Measurements from ENCODE around the gene CENPC. TPM values are rescaled to one million over a fixed set of nuclear protein-coding genes. Genes with fewer than 3 reads are reported as not detected.
A peak's percentile ranks its signal among the peaks of the same experiment; 100 is the strongest.
"Not testable (repeated sequence)": the region's sequence is repeated elsewhere in the genome, so short reads cannot be mapped to it uniquely, and the experiment has no call there.

CENPC gene
- total RNA-seq, 2 donors from 2014 or later: 30.9 to 64.9 TPM

- H3K4me3 Mint-ChIP-seq; H3K9me3 Mint-ChIP-seq; H3K27ac Mint-ChIP-seq; ATAC-seq (replicated peaks); H3K27me3 Mint-ChIP-seq; H3K4me1 Mint-ChIP-seq: not testable (repeated sequence)
- peaks cover 48% of the 10 kb centered on the region for H3K36me3 Mint-ChIP-seq (ENCODE audit: low read depth)
Observed at GRCh38 chr4:67445881-67446280, 99.4 kb downstream of the CENPC start.

- no peak for ATAC-seq (replicated peaks)
- H3K9me3 Mint-ChIP-seq: peaks cover 3% of the 10 kb centered on the region
- no peak overlapping the region for H3K27ac Mint-ChIP-seq
- peaks cover 53% of the 10 kb centered on the region for H3K36me3 Mint-ChIP-seq (ENCODE audit: low read depth)
- no peaks in the 10 kb centered on the region for H3K27me3 Mint-ChIP-seq
- H3K4me1 Mint-ChIP-seq: peaks cover 4% of the 10 kb centered on the region
- no peak overlapping the region for H3K4me3 Mint-ChIP-seq
Observed at GRCh38 chr4:67438975-67439374, 106.3 kb downstream of the CENPC start.

- Mint-ChIP-seq H3K4me1 (peaks cover 4% of the 10 kb centered on the region), H3K36me3 (ENCODE audit: low read depth) (peaks cover 57% of the 10 kb centered on the region), H3K27ac (peak overlapping the region; percentile 7), H3K4me3 (no peak overlapping the region), H3K27me3 (no peaks in the 10 kb centered on the region), H3K9me3 (peaks cover 3% of the 10 kb centered on the region)
- ATAC-seq (replicated peaks): no peak
Observed at GRCh38 chr4:67437974-67438713, 107.2 kb downstream of the CENPC start.

DNA sequence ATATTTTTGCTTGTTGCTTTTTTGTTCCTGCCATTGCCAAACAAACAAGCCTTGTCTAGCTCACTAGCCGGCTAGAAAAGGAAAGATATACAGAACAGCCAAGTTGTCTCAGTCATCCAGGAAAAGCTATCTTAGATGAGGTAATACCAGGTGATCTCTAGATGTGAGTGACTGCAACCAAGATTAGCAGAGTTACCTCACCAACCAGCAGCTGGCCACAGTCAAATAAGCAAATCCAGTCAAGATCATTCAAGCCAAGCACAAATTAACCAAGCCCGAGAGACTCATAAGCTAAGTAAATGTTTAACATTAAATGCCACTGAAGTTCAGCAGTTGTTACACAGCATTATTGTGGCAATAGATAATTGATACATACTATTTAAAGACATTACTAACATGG is 108.6 kb downstream of the CENPC start:
- H3K27me3 Mint-ChIP-seq: no peaks in the 10 kb centered on the region
- H3K27ac Mint-ChIP-seq: no peak overlapping the region

DNA sequence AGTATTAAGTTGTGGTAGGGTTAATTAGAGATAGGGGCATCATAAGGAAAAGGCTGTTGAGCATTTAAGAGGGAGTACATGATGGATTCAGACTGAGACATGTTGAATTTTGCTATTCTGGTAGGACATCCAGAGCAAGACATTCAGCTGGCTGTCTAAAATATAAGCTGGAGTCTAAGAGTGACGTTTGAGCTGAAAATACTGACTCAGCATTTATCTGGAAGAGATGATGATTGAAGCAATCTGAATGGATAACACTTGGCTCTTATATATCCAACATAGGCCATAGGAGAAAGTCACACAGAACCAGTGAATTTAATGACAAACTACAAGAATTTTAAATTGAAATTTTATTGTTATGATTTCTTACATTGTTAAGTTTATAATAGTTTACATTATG is 114.3 kb downstream of the CENPC start:
- ATAC-seq (replicated peaks): no peak
- H3K4me1 Mint-ChIP-seq: no peaks in the 10 kb centered on the region
- no peak overlapping the region for H3K27ac Mint-ChIP-seq
- H3K9me3 Mint-ChIP-seq: peaks cover 14% of the 10 kb centered on the region
- H3K36me3 Mint-ChIP-seq (ENCODE audit: low read depth): peaks cover 31% of the 10 kb centered on the region
- H3K27me3 Mint-ChIP-seq: no peaks in the 10 kb centered on the region
- no peak overlapping the region for H3K4me3 Mint-ChIP-seq

More for the DNA sequence above, 108.6 kb downstream of the CENPC start:
- H3K4me1 Mint-ChIP-seq: peaks cover under 1% of the 10 kb centered on the region
- H3K9me3 Mint-ChIP-seq: peaks cover 7% of the 10 kb centered on the region
- no peak for ATAC-seq (replicated peaks)
- no peak overlapping the region for H3K4me3 Mint-ChIP-seq
- peaks cover 52% of the 10 kb centered on the region for H3K36me3 Mint-ChIP-seq (ENCODE audit: low read depth)

- no peak overlapping the region for H3K4me3 Mint-ChIP-seq
- H3K36me3 Mint-ChIP-seq (ENCODE audit: low read depth): peaks cover 13% of the 10 kb centered on the region
- no peak overlapping the region for H3K27ac Mint-ChIP-seq
- ATAC-seq (replicated peaks): no peak
- H3K9me3 Mint-ChIP-seq: peaks cover 14% of the 10 kb centered on the region
- H3K27me3 Mint-ChIP-seq: peaks cover 7% of the 10 kb centered on the region
- H3K4me1 Mint-ChIP-seq: no peaks in the 10 kb centered on the region
Observed at GRCh38 chr4:67428819-67429218, 116.5 kb downstream of the CENPC start.

Other genes with a start within 250 kb of the CENPC start
- gene STAP1, start 13.2 kb upstream of the CENPC start, total RNA-seq: 1 to 10 TPM; 2.6 to 2.7 TPM
- gene UBA6, start 155.7 kb upstream of the CENPC start, total RNA-seq: 100 to 1,000 TPM in 1 of 2 donors, 10 to 100 TPM in 1; 95.9 to 103 TPM
- not detected for gene GNRHR, start 208.9 kb upstream of the CENPC start, total RNA-seq